HG02885 (cell line): ENCODE results near the gene SEC62.

Experiments
- ATAC-seq: cut with Tn5 transposase; IDR thresholded peaks from one replicate; pipeline ENCODE4 v1.9.1; 2021; ENCODE audit warnings: mild to moderate bottlenecking; ENCODE audit not compliant: unreplicated experiment, poor library complexity

Gene SEC62, protein sequence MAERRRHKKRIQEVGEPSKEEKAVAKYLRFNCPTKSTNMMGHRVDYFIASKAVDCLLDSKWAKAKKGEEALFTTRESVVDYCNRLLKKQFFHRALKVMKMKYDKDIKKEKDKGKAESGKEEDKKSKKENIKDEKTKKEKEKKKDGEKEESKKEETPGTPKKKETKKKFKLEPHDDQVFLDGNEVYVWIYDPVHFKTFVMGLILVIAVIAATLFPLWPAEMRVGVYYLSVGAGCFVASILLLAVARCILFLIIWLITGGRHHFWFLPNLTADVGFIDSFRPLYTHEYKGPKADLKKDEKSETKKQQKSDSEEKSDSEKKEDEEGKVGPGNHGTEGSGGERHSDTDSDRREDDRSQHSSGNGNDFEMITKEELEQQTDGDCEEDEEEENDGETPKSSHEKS

GRCh38 chr3:169966428-169966950, at the start of gene SEC62:
TSS of gene SEC62 (plus strand) at chr3:169966807. CDS start at chr3:169966823, 16 bp downstream.
- ATAC-seq, result peak; percentile 95

DNA sequence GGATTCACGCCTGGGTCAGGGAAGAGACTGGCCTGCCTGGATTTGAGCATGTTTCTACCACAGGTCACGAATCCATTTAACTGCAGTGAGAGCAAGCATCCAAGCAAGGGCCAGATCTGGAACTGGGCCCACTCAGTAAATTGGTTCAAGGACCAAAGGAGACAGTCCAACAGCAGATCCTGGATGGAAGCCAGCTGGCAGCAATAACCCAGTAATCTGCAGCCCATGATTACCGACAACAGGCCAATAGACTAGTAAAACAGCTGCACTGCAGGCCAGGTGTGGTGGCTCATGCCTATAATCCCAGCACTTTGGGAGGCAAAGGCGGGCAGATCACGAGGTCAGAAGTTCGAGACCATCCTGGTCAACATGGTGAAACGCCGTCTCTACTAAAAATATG, 43.4 kb upstream of the SEC62 start:
- ATAC-seq, result no peak

GRCh38 chr3:169923831-169924230, 42.8 kb upstream of the SEC62 start:
- no peak for ATAC-seq

- ATAC-seq, result no peak
These were observed 36.6 kb upstream of the SEC62 start for GRCh38 chr3:169929830-169930519.

GRCh38 chr3:169930843-169931242, 35.8 kb upstream of the SEC62 start:
- ATAC-seq, result no peak

GRCh38 chr3:169931747-169932520, 34.7 kb upstream of the SEC62 start:
- ATAC-seq, result peak; percentile 93

DNA sequence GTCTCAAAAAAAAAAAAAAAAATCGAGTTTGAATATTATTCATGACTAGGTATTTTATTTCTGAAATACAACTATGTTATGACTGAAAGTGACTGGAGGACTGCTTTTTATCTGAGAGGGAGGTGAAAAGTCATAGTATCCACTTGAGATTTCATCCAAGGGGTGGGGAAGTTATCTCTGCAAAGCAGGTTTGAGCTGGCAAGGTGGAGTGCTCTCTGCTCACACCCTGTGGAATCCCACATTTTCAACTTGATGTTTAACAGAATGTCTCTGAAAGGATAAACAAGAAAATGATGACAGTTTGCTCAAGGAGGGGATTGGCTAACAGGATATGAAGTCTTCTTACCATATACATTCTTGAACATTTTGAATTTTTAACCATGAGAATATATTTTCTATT, 27.3 kb upstream of the SEC62 start:
- no peak for ATAC-seq

- no peak for ATAC-seq
These were observed 26.9 kb upstream of the SEC62 start for GRCh38 chr3:169939751-169940150.

DNA sequence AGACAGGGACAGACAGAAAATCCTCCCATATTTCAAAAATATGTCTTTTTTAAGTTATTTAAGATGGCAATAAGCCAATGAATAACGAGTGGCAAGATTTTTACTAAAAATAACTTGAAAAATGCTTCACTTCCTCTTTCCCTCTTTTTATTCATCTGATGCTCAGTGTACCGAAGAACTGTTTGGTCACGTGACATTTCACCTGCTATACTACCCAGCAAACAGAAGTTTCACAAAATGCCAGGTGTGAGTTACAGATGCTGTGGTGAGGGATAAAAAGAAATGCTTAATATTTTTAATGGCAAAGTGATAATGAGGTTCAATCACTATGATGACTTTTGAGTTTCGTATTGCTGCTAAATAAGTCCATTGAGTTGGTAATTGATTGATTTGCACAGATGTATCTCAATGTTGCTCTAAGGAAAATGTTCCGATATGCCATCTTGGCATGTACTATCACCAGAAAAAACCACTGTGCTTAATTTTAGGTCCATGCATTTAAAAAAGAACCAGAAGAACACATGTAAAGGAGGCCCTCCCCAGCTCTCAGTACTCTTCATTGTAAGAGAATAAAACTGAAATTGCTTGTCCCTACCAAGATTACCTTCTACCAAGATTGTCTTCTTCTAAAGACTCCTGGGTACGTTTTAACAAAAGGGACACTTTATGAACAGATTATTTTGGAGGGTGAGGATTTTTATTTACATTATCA, 26.0 kb upstream of the SEC62 start:
- peak; percentile 77 for ATAC-seq

- ATAC-seq, result peak; percentile 90
These were observed 21.3 kb upstream of the SEC62 start for GRCh38 chr3:169945313-169945712.

DNA sequence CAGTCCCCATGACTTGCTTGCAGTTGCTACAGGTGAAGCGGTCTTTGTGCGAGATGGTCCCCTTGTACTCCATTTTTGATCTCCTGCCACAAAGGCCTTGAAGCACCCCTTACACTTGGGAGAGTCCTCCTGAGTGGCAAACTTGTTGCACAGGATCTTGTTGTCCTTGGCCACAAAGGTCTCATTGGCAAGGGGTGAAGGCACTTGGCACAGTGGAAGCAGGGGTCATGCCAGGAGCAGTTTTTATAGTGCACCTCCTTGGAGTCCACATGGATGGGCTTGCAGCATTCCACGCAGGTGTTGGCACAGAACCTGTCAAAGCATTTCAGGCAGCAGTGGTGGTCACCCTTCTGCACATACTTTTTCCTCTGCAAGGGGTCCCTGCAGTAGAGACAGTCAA, 20.3 kb upstream of the SEC62 start:
- ATAC-seq, result no peak

DNA sequence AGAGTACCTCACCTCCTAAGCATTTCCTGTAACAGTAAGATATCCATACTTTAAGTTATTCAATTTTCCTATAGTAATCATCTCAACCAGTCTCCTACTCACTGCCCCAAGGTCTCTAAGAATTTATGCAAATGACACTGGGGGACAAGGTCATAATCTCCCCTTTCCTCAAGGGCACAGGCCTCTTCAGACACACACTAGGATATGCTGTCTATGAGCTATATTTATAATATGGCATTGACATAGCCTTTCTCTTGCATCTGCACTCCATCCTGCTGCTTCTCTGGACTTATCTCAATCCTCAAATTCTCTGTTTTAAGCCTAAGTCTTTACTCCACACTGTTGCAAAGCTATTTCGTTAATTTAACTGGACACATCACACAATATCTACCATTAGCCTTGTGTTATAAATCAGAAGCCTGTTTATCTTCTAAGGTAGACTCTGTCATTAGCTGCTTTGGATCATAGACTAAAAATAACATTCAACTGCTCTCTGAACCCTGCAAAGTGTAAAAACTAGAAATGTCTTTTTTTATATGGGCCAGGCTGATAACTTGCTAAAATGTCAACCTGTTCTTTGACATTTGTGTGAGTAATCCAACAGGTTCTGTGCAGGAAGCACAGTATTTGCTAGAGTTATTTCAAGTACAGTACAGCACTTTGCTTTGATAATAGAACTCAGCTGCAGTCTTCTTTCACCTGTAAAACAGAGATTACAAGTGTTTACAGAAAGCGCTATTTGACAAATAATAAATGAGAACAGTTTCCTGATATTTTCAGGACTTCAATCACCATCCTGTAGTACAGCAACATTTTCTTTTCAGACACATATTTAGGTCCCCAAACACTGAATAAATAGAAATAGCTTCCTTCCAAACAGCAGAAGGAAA, 17.8 kb upstream of the SEC62 start:
- no peak for ATAC-seq

GRCh38 chr3:169952045-169952444, 14.6 kb upstream of the SEC62 start:
- no peak for ATAC-seq

- ATAC-seq, result peak; percentile 31
These were observed 13.0 kb upstream of the SEC62 start for GRCh38 chr3:169953462-169954141.

- ATAC-seq, result peak; percentile 87
These were observed 12.4 kb upstream of the SEC62 start for GRCh38 chr3:169954142-169954756.

GRCh38 chr3:169955406-169955805, 11.2 kb upstream of the SEC62 start:
- ATAC-seq, result no peak

GRCh38 chr3:169964176-169964575, 2.4 kb upstream of the SEC62 start:
- no peak for ATAC-seq
